B cell (primary cell): ENCODE data around the gene TOR2A. TPM values are rescaled to one million over a fixed set of nuclear protein-coding genes. Genes with fewer than 3 reads are reported as not detected.

Source experiments
- ATAC-seq: fragments of 200-7000 bp; cut with Tn5 transposase; one replicate; pipeline ENCODE4 v1.10.0; 2021; ENCODE audit warnings: low read depth, mild to moderate bottlenecking, moderate number of reproducible peaks, moderate library complexity
- CTCF ChIA-PET: fragments of 350-600 bp; sonication (Branson Sonifier 250); formaldehyde crosslinking; loops from one replicate; lab custom pipeline; 2021; ENCODE audit warnings: antibody characterized with exemption, inconsistent platforms; lab: Charles Lee
- POLR2A ChIA-PET: fragments of 350-600 bp; sonication (Branson Sonifier 250); formaldehyde crosslinking; loops from one replicate; lab custom pipeline; 2021; ENCODE audit warnings: antibody characterized with exemption; lab: Charles Lee
- DNase-seq: peaks from one replicate; pipeline ENCODE4 v3.0.0; 2013
- H2AFZ ChIP-seq: 2 replicates; pipeline ENCODE4 v1.6.1; 2012; ENCODE audit warnings: mild to moderate bottlenecking, low read depth, low read length; ENCODE audit not compliant: insufficient read depth, poor library complexity, severe bottlenecking
- H3K27ac ChIP-seq, 2 donors: 1 replicate in 1 of 2; 2 replicates in 1 of 2; pipeline ENCODE4 v1.5.1; 2012 to 2013; ENCODE audit warnings: low read length in 2 of 2, mild to moderate bottlenecking in 2 of 2, moderate library complexity in 1 of 2
- H3K27me3 ChIP-seq, 4 experiments: fragments of 200-600 bp in 1 of 4; sonication (generic) in 1 of 4; replicated peaks in 1 of 4; 1 replicate in 2 of 4; 2 replicates in 2 of 4; pipeline versions ENCODE4 v1.6.1 to v1.7.0; 2013 to 2016; ENCODE audit warnings: low read length in 3 of 4, mild to moderate bottlenecking in 2 of 4, mixed read lengths in 1 of 4, moderate library complexity in 1 of 4; ENCODE audit not compliant: insufficient read depth in 4 of 4, control insufficient read depth in 3 of 4; ENCODE audit errors: control extremely low read depth in 1 of 4
- H3K36me3 ChIP-seq, 2 experiments: replicated peaks in 1 of 2; 1 replicate in 1 of 2; 2 replicates in 1 of 2; pipeline versions ENCODE4 v1.6.1 to v1.7.1; 2013; ENCODE audit warnings: low read length in 1 of 2; ENCODE audit not compliant: insufficient read depth in 2 of 2, control insufficient read depth in 1 of 2; ENCODE audit errors: control extremely low read depth in 1 of 2, extremely low read depth in 1 of 2
- H3K4me1 ChIP-seq, 2 donors: fragments of 200-600 bp in 1 of 2; sonication (generic) in 1 of 2; 1 replicate in 1 of 2; 2 replicates in 1 of 2; pipeline versions ENCODE4 v1.5.1 to v1.6.1; 2013 to 2017; ENCODE audit warnings: low read length in 2 of 2; ENCODE audit not compliant: control insufficient read depth in 2 of 2, insufficient read depth in 2 of 2
- H3K4me2 ChIP-seq: replicated peaks from 2 replicates; pipeline ENCODE3; 2012; ENCODE audit warnings: mild to moderate bottlenecking, low read depth, low read length; ENCODE audit not compliant: poor library complexity, severe bottlenecking
- H3K4me3 ChIP-seq, 5 experiments: fragments of 200-600 bp in 1 of 5; sonication (generic) in 1 of 5; 1 replicate in 3 of 5; 2 replicates in 2 of 5; pipeline versions ENCODE4 v1.5.1 to v1.7.0; 2011 to 2016; ENCODE audit warnings: low read length in 4 of 5, mild to moderate bottlenecking in 4 of 5, low read depth in 2 of 5, control low read depth in 1 of 5, moderate library complexity in 1 of 5; ENCODE audit not compliant: insufficient read depth in 1 of 5; ENCODE audit errors: control extremely low read depth in 1 of 5, extremely low read depth in 1 of 5
- H3K79me2 ChIP-seq: fragments of 200-600 bp; sonication (generic); one replicate; pipeline ENCODE4 v1.6.0; 2016; ENCODE audit warnings: low read length; ENCODE audit not compliant: control insufficient read depth, insufficient read depth
- H3K9ac ChIP-seq: fragments of 200-600 bp; sonication (generic); 2 replicates; pipeline ENCODE4 v1.6.1; 2017; ENCODE audit warnings: mild to moderate bottlenecking, low read length, moderate library complexity
- H3K9me3 ChIP-seq, 3 donors: one replicate each; pipeline versions ENCODE4 v1.6.1 to v1.7.1; 2013; ENCODE audit warnings: low read length in 2 of 3; ENCODE audit not compliant: control insufficient read depth in 2 of 3, insufficient read depth in 1 of 3; ENCODE audit errors: control extremely low read depth in 1 of 3
- H4K20me1 ChIP-seq: 2 replicates; pipeline ENCODE4 v1.6.0; 2012; ENCODE audit warnings: mild to moderate bottlenecking, low read length; ENCODE audit not compliant: insufficient read depth, control insufficient read depth, poor library complexity, severe bottlenecking
- H3K27ac Mint-ChIP-seq: one replicate; pipeline ENCODE4 v1.8.0; 2021; ENCODE audit warnings: mixed read lengths
- H3K27me3 Mint-ChIP-seq: one replicate; pipeline ENCODE4 v1.8.0; 2021; ENCODE audit warnings: mixed read lengths
- H3K4me1 Mint-ChIP-seq: one replicate; pipeline ENCODE4 v1.8.0; 2021; ENCODE audit warnings: mixed read lengths
- H3K4me3 Mint-ChIP-seq: one replicate; pipeline ENCODE4 v1.8.0; 2021; ENCODE audit warnings: mixed read lengths
- H3K9me3 Mint-ChIP-seq: one replicate; pipeline ENCODE4 v1.8.0; 2022; ENCODE audit warnings: mixed read lengths; ENCODE audit not compliant: insufficient read depth
- CTCF ChIP-seq: fragments of 200-600 bp; IDR thresholded peaks from one replicate; pipeline ENCODE4 v1.8.0; 2022; ENCODE audit warnings: antibody characterized with exemption, mild to moderate bottlenecking
- EZH2 ChIP-seq: IDR thresholded peaks from 2 replicates; pipeline ENCODE4 v1.6.1; 2012; ENCODE audit warnings: borderline replicate concordance, low read depth, mild to moderate bottlenecking, moderate library complexity, low read length; ENCODE audit not compliant: insufficient read depth, poor library complexity, severe bottlenecking
- WGBS: methylation state at CpG from one replicate; pipeline ENCODE4 v1.1.5; 2013; ENCODE audit warnings: missing lambda C conversion rate; ENCODE audit not compliant: insufficient coverage; 5-methylcytosine and 5-hydroxymethylcytosine counted together
- intact Hi-C: fragments of 100-400 bp; cut with micrococcal nuclease; formaldehyde crosslinking; loops from one replicate; pipeline ENCODE4 v1.10.0; 2022
- polyA plus RNA-seq: library from polyadenylated mRNA; depleted of rRNA; stranded (reverse); fragments of >200 nt; gene quantifications from 2 replicates; pipeline ENCODE4 v1.2.3, GENCODE V29; 2012
- total RNA-seq, 2 donors: library from RNA; stranded (reverse); fragments of 120-200 nt in 1 of 2; gene quantifications; 1 replicate in 1 of 2; 2 replicates in 1 of 2; pipeline versions ENCODE4 v1.2.3 to v1.2.4, GENCODE V29; 2013 to 2022

The TOR2A gene
- total and polyA plus RNA-seq, 2 donors (not counting 1 experiment from before 2014, with no cell fraction given), result 15.8 to 26.5 TPM

GRCh38 chr9:127698985-127699670, 36.0 kb downstream of the TOR2A start:
- WGBS, result 18% methylated on average over 38 of the region's 41 CpGs
- H3K36me3 ChIP-seq, result no peaks in the 10 kb centered on the region
- ATAC-seq (peak; percentile 100), DNase-seq (peak; percentile 92)
- no peaks in the 10 kb centered on the region for H3K27me3 Mint-ChIP-seq
- peak overlapping the region; percentile 34 to 59 (median 46) for H3K4me3 ChIP-seq
- H3K4me3 Mint-ChIP-seq, result peak overlapping the region; percentile 82
- no peaks in the 10 kb centered on the region for H3K9me3 ChIP-seq
- peak overlapping the region; percentile 84 for H2AFZ ChIP-seq
- H3K9me3 Mint-ChIP-seq, result no peaks in the 10 kb centered on the region
- TF ChIP-seq EZH2 (no peak), CTCF (peak; percentile 19)
- H3K4me1 Mint-ChIP-seq, result peaks cover 14% of the 10 kb centered on the region
- H4K20me1 ChIP-seq, result no peaks in the 10 kb centered on the region
- H3K27ac Mint-ChIP-seq, result peak overlapping the region; percentile 65
- H3K9ac ChIP-seq, result peak overlapping the region; percentile 59
- POLR2A ChIA-PET, result interaction anchor here (0.6 kb wide), 1 partner anchor 120 kb away, joined by 3 read pairs; no protein-coding TSS in a partner anchor
- peak overlapping the region; percentile 84 for H3K4me2 ChIP-seq
- H3K79me2 ChIP-seq, result no peaks in the 10 kb centered on the region
- H3K27ac ChIP-seq, result peak overlapping the region in 1 of 2 donors; percentile 67
- no peaks in the 10 kb centered on the region for H3K27me3 ChIP-seq
- CTCF ChIA-PET, result interaction anchor here (0.7 to 1.1 kb wide), 2 partner anchors 171 to 244 kb away, joined by 3 read pairs; no protein-coding TSS in a partner anchor
- H3K4me1 ChIP-seq, result peaks cover 6 to 12% of the 10 kb centered on the region in 2 donors
- intact Hi-C loops, result loop anchor here (1.0 kb wide), 3 partner anchors 16 to 91 kb away; partner anchors contain the start of genes PTRH1 and TOR2A

GRCh38 chr9:127698386-127698785, 36.7 kb downstream of the TOR2A start:
- H3K4me3 ChIP-seq, result no peak overlapping the region
- Mint-ChIP-seq H3K27me3 (no peaks in the 10 kb centered on the region), H3K4me1 (peaks cover 14% of the 10 kb centered on the region), H3K27ac (no peak overlapping the region), H3K4me3 (peak overlapping the region; percentile 53), H3K9me3 (no peaks in the 10 kb centered on the region)
- intact Hi-C loops, result no loop called here
- H4K20me1 ChIP-seq, result no peaks in the 10 kb centered on the region
- POLR2A ChIA-PET, result no interaction called here
- CTCF ChIA-PET, result interaction anchor here (1.1 kb wide), 1 partner anchor 171 kb away, joined by 3 read pairs; no protein-coding TSS in a partner anchor
- DNase-seq (no peak), ATAC-seq (no peak)
- no peaks in the 10 kb centered on the region for H3K79me2 ChIP-seq
- TF ChIP-seq EZH2 (no peak), CTCF (no peak)
- no peak overlapping the region for H3K27ac ChIP-seq
- no peak overlapping the region for H3K9ac ChIP-seq
- H3K27me3 ChIP-seq, result no peaks in the 10 kb centered on the region
- H3K4me2 ChIP-seq, result no peak overlapping the region
- H3K4me1 ChIP-seq, result peaks cover 6 to 12% of the 10 kb centered on the region in 2 donors
- H3K9me3 ChIP-seq, result no peaks in the 10 kb centered on the region
- no peak overlapping the region for H2AFZ ChIP-seq
- WGBS, result 100% methylated on average over 3 of the region's 5 CpGs
- no peaks in the 10 kb centered on the region for H3K36me3 ChIP-seq
